Omental fat pad (tissue), 4 donors: ENCODE measurements around the gene PGAM5. TPM values are rescaled to one million over a fixed set of nuclear protein-coding genes. Genes with fewer than 3 reads are reported as not detected.
"Not testable (repeated sequence)": the region's sequence is repeated elsewhere in the genome, so short reads cannot be mapped to it uniquely, and the experiment has no call there.

Experiments used
- ATAC-seq: fragments of 150-250 bp; one replicate; pipeline ENCODE4 v1.9.1; 2016; ENCODE audit warnings: mild to moderate bottlenecking, moderate library complexity; ENCODE audit not compliant: low FRiP score
- DNase-seq: peaks from one replicate; pipeline ENCODE4 v3.0.0-alpha.2; 2019; ENCODE audit warnings: low spot score
- total RNA-seq, 4 donors: library from RNA; depleted of rRNA; stranded (reverse); fragments of >200 nt; gene quantifications; one replicate each; pipeline ENCODE4 v1.1.0, GENCODE V29; 2016
- TF ChIP-seq, protein P1 (sequence below), 3 donors: fragments of 450-650 bp; IDR thresholded peaks; one replicate each; pipeline ENCODE4 v1.5.1; 2016 to 2017; ENCODE audit warnings: antibody characterized with exemption in 3 of 3, mild to moderate bottlenecking in 3 of 3, moderate library complexity in 2 of 3

The PGAM5 gene
- total RNA-seq, 4 donors from 2014 or later, result 15.1 to 34.2 (median 19.3) TPM

DNA sequence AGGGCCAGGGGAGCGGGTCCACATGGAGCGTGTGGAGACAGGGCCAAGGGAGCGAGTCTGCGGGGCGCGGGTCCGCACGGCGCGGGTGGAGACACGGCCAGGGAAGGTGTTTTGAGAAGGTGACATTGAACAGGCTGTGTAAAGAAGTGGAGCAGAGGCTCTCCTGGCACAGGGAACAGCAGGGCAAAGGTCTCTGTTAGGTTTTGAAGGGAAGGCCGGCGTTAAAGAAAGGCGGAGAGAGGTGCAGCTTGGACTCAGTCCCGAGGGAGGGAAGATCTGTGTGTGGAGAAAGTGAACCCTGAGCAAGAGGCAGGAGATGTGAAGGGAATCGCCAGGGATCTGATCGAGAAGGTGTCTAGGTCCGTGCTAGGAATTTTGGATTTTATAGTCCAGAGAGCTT is 21.4 kb upstream of the PGAM5 start:
- ATAC-seq, result no peak
- TF ChIP-seq, protein P1, sequence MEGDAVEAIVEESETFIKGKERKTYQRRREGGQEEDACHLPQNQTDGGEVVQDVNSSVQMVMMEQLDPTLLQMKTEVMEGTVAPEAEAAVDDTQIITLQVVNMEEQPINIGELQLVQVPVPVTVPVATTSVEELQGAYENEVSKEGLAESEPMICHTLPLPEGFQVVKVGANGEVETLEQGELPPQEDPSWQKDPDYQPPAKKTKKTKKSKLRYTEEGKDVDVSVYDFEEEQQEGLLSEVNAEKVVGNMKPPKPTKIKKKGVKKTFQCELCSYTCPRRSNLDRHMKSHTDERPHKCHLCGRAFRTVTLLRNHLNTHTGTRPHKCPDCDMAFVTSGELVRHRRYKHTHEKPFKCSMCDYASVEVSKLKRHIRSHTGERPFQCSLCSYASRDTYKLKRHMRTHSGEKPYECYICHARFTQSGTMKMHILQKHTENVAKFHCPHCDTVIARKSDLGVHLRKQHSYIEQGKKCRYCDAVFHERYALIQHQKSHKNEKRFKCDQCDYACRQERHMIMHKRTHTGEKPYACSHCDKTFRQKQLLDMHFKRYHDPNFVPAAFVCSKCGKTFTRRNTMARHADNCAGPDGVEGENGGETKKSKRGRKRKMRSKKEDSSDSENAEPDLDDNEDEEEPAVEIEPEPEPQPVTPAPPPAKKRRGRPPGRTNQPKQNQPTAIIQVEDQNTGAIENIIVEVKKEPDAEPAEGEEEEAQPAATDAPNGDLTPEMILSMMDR (IDR thresholded peaks at IDR 0.05), result no peak
- DNase-seq, result no peak

DNA sequence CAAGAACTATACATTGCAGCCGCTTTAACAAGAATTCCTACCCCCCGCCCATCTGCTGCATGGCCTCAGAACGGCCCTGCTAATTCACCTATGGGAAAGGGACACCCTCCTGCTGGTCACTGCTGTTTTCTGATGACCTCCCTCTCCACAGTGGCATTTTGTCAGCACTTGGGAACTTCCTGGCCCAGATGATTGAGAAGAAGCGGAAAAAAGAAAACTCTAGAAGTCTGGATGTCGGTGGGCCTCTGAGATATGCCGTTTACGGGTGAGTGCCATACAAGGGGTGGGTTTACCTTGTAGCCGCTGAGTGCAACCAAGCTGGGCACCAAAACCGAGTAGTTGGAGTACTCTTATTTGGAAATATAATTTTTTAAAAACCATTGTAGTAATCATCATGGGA is 20.5 kb upstream of the PGAM5 start:
- ATAC-seq (no peak), DNase-seq (no peak)
- TF ChIP-seq, protein P1 (IDR thresholded peaks at IDR 0.05), result no peak

DNA sequence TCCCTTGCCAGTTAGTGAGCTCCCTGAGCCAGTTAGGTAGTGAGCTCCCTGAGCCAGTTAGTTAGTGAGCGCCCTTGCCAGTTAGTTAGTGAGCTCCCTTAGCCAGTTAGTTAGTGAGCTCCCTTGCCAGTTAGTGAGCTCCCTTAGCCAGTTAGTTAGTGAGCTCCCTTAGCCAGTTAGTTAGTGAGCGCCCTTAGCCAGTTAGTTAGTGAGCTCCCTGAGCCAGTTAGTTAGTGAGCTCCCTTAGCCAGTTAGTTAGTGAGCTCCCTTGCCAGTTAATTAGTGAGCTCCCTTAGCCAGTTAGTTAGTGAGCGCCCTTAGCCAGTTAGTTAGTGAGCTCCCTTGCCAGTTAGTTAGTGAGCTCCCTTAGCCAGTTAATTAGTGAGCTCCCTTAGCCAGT is 18.6 kb upstream of the PGAM5 start:
- DNase-seq, ATAC-seq: not testable (repeated sequence)

DNA sequence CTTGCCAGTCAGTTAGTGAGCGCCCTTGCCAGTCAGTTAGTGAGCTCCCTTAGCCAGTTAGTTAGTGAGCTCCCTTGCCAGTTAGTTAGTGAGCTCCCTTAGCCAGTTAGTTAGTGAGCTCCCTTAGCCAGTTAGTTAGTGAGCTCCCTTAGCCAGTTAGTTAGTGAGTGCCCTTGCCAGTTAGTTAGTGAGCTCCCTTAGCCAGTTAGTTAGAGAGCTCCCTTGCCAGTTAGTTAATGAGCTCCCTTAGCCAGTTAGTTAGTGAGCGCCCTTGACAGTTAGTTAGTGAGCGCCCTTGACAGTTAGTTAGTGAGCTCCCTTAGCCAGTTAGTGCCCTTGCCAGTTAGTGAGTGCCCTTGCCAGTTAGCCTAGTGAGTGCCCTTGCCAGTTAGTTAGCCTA is 15.8 kb upstream of the PGAM5 start:
- not testable (repeated sequence) for DNase-seq, ATAC-seq

DNA sequence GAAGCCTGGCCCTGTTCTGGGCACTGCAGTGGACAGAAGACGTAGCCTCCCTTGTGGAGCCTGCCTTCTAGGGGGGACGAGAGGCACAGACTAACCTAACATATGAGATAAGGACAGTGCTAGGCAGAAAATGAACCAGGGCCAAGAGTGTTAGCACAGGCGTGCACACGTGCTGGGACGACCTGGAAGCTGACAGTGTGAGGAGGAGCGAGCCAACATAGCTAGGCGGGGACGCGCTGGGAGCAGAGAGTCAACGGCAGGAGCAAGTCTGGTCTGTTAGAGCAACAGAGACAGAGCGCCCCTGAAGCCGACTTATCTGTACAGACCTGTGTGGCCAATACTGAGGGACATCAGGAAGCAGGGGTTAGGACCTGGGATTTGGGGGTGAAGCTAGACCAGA is 15.2 kb upstream of the PGAM5 start:
- no peak for ATAC-seq
- TF ChIP-seq, protein P1 (IDR thresholded peaks at IDR 0.05), result no peak
- no peak for DNase-seq

DNA sequence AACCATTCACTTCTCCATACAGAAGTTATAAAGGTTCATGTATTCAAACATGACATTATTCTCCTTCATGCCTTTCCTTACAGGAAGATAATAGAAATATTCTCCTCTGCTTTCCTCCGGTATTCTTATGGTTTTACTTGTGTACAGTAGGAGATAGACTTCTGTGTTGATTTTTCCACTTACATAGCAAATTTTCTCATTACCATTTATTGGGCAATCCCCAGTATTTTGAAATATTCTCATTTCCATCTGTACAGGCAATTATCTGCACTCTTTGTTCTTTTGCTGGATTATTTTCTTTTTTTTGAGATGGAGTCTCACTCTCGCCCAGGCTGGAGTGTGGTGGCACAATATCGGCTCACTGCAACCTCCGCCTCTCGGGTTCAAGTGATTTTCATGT is 12.3 kb upstream of the PGAM5 start:
- TF ChIP-seq, protein P1 (IDR thresholded peaks at IDR 0.05), result no peak
- DNase-seq, result no peak

DNA sequence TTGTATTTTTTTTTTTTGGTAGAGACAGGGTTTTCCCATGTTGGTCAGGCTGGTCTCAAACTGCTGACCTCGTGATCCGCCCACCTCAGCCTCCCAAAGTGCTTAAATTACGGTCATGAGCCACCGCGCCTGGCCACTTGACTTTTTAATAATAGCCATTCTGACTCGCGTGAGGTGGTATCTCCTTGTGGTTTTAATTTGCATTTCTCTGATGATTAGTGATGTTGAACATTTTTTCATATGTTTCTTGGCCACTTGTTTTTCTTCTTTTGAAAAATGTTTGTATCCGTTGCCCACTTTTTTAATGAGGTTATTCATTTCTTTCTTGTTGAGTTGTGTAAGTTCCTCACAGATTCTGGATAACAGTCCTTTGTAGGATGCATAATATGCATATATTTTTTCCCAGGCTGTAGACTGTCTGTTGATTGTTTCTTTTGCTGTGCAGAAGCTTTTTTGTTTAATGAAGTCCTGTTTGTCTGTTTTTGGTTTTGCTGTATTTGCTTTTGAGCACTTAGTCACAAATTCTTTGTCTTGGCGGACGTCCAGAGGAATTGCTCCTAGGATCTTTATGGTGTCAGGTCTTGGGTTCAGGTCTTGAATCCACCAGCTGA is 10.3 kb upstream of the PGAM5 start:
- DNase-seq (no peak), ATAC-seq (no peak)
- TF ChIP-seq, protein P1 (IDR thresholded peaks at IDR 0.05), result no peak

More for the DNA sequence above, 12.3 kb upstream of the PGAM5 start:
- ATAC-seq, result no peak

DNA sequence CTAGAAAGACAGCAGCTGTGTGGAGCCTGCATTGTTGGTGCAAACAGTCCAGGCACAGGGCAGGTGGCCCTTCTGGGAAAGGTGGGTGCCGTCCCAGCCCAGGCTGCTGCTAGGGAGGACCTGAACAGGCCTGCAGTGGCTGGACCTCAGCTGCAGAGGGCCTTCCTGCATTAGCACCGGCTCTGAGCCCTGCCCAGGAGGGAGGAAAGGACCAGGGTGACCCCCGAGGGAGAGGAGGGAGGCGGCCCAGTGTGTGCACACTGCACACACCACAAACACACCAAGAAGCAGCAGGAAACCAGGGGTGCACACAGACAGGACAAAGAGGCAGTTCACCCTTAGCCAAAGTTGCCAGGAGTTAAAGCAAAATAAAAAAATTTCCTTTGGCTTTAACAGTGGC is 8.0 kb upstream of the PGAM5 start:
- DNase-seq (no peak), ATAC-seq (no peak)
- TF ChIP-seq, protein P1 (IDR thresholded peaks at IDR 0.05), result no peak
